Stimulated activated CD4-positive, alpha-beta T cell treated with anti-CD3 and anti-CD28 coated beads, Interleukin-1b, Interleukin-23, amount 100 ng/mL, for 48 hours (primary cell): ENCODE results near the gene COMMD10.
"Not testable (repeated sequence)": the region's sequence is repeated elsewhere in the genome, so short reads cannot be mapped to it uniquely, and the experiment has no call there.

Experiments
- DNase-seq: peaks from one replicate; pipeline ENCODE4 v3.0.0-alpha.2; 2020

COMMD10 gene

GRCh38 chr5:116098998-116099397 is 14.2 kb downstream of the COMMD10 start:
- no peak for DNase-seq

- not testable (repeated sequence) for DNase-seq
Observed at GRCh38 chr5:116104941-116105340, 20.1 kb downstream of the COMMD10 start.

- DNase-seq, result no peak
Observed at GRCh38 chr5:116115163-116115562, 30.3 kb downstream of the COMMD10 start.

- DNase-seq, result no peak
Observed at GRCh38 chr5:116130471-116130870, 45.6 kb downstream of the COMMD10 start.

DNA sequence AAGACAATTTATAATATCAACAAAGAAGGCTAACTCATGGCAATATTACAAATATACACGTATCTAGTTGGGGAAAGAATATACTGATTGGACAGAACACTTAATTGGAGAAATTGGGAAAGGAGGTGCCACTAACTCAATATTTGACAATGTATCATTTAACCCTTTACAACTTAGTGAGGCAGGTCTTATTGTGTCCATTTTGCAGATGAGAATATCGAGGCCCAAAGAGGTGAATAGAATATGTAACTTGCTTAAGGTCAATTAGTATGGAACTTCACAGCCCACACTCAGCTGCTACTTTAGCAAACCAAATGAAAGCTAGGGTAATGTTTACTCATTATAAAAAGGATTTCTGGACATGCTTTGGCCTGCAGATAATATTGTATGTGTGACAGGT is 46.2 kb downstream of the COMMD10 start:
- DNase-seq, result no peak

DNA sequence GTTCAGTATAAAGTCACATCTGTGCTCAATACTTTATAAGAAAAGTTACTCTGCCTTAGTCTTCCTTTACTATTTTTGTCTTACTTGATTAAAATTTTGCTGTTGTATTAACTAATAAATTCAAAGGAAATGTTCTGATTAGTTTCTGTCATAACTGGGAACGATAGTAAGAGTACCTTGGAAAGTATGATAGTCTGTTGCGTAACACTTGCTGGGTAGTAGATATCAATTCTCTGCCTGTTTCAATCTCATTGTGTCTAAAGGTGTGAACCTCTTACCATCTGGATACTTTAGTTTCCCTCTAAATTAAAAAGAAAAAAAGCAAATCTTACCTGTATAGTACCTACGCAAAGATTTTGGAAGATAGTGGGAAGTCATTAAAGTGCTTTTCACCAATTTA is 48.5 kb downstream of the COMMD10 start:
- DNase-seq, result no peak

DNA sequence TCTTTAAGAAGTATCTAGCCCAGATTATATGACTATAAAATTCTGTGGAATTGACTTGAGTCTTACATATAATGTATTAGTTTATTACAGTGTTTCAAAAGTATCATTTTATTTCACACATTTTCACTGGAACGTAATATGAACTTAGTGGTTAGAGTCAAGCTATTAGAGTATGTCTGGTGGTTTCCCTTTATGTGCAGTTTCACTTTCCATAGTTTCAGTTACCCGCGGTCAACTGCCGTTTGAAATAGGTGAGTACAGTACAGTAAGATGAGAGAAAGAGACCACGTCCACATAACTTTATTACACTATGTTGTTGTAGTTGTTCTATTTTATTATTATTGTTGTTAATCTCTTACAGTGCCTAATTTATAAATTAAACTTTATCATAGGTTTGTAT is 50.5 kb downstream of the COMMD10 start:
- peak; percentile 12 for DNase-seq

DNA sequence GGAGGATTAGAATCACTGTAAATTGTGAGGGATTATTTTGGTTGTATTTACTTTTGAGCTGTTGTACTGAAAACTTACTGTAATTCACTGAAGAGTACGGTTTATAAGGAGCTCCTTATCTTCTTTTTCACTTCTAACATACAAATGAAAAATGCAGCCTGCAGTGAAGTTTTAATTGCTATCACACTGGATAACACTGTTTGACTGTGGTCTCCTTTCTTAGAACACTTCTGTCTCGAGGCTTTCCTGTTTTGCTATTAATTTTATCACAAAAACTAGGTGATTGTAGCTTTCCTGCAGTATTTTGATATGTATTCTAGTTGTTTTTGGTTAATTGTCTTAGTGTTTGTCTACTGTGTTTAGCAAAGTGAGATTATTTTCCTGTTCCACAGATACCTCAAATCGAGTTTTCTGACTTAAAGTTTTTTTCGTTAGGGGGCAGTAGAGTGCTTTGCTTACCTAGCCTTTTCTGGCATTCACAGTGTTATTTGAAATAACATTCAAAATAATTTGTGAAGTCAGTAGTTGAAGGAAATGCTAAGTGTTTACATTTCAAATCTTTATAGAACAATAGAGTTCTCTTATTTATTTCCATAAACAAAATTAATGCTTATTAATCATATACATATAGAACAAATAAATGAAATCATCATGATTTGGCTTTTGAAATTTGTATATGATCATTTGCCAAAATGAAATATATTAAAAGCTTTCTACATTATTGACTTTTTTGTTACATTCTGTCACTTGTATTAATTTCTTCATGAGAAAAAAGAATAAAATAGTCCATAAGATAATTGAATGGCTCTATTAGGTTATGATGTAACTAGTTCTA is 52.9 kb downstream of the COMMD10 start:
- DNase-seq, result no peak

DNA sequence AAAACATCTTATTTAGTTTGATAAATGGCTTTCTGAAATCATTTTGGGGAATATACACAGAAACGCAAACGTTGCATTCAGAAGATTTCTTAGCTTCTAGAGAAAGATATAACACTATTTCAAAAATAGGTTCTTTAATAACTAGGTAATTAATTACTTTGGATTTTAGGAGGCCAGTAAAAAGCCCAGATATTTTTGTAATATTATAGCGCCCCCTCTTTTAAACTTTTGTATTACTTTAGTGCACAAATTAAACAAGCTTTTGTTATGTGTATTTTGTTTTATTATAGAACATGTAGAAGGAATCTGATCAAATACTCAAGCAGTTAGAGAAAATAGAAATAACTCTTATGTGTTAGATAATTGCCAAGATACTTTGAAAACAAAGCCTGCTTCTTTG is 57.7 kb downstream of the COMMD10 start:
- no peak for DNase-seq

GRCh38 chr5:116144103-116144502 is 59.3 kb downstream of the COMMD10 start:
- DNase-seq, result no peak

DNA sequence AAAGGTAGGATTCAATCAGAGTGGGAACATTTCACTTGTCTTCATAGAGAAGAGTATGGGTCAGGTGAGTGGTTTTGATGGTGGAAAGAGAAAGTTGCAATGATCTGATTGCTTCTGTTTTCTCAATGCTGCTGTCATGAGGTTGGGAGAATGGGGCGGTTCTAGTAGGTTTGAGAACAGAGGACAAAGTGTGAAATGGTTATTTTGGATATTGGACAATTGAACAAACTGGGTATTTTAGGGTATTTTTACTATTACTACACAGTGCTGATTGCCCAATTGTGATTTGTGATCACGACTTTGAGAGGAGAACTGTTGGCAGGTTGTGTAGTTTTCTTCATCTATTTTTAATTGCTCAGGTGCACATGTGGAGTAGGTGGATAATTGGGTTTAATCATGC is 60.2 kb downstream of the COMMD10 start:
- no peak for DNase-seq

- no peak for DNase-seq
Observed at GRCh38 chr5:116145416-116145815, 60.6 kb downstream of the COMMD10 start.

DNA sequence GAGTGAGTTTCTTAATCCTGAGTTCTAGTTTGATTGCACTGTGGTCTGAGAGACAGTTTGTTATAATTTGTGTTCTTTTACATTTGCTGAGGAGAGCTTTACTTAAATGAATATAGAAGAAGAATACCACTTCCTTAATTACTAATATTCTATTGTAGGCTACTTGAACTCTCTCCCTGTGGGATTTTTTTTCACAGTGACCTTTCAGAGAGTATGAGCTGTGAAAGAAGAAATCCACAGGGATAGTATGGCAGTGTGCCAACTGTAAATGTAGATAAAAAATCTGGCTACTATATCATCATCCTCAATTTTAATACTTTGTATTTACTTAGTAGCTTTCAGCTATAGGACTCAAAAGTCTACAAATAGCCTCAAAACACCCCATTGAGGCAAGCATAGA is 67.3 kb downstream of the COMMD10 start:
- DNase-seq, result no peak

DNA sequence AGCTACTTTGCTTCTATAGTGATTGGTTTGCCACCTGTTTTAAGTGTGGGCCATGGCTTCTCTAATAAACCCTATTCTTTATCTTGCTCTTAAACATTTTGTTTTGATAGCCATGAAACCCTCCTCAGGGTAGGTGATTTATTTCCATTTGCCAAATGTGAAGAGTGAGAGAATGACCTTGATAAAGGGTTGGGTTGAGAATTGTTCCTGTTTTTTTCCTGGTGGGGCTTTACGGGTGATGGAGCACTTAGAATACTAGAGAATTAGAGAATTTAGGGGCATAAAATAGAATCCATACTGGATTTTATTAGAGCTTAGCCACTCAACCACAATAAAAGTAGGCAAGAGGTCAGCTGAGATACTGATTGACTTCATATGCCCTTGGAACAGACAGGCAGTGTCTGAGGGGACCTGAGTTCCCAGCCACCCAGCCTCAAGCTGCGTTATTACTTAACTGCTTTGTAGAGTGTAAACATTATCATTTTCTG is 68.9 kb downstream of the COMMD10 start:
- no peak for DNase-seq

DNA sequence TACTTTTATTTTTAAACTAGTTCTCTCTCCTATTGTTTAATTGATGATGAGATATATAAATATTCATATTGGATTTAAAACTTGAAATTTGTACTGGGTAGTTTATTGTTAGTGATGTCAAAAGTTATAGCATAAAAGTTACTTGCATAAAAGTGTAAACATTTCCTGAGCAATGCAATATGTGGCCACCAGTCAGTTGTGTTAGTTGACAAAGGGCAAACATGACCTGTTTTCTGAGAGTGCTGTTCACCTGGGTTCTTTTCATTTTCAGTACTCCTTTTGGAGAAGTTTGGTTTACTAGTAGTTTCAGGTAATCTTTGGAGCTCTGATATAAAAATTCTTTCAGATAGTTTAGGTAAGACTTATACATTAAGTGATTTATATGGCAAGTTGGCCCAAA is 69.4 kb downstream of the COMMD10 start:
- DNase-seq, result no peak

DNA sequence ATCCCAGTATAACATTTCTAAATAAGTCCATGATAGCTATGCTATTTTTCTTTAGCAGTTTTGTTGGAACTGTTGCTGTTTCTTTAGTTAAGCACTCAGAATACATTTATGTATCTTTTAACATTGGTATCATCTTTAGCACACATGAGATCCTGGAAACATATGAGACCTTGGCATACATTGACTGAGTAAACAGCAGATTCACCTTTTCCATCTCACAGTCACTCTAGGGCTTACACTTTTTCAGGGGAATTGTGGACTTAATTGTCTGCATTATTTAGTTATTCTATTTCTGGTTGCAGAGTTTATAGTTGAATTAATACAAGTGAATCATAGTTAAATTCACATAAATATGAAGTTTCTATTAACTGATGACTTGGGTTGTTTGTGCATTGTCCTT is 70.1 kb downstream of the COMMD10 start:
- DNase-seq, result no peak

GRCh38 chr5:116157902-116158301 is 73.1 kb downstream of the COMMD10 start:
- DNase-seq, result no peak

DNA sequence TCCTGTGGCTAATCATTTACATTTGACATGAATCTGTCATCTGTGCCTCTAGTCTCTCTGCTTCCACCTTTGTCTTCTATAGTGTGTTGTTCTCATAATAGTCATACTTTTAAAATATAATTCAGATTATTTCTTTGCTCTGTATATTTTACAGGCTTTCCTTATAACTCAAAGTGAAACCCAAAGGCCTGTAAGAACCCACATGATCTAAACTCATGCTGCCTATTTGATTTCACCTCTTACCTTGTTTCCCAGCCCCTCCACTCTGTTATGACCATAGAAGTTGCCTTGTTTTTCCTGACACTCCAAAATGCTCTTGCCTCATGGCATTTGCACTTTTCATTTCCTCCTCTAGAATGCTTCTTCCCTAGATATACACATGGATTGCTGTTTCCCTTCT is 74.2 kb downstream of the COMMD10 start:
- no peak for DNase-seq

GRCh38 chr5:116174111-116174510 is 89.3 kb downstream of the COMMD10 start:
- DNase-seq, result no peak

GRCh38 chr5:116176121-116176520 is 91.3 kb downstream of the COMMD10 start:
- DNase-seq, result no peak

- no peak for DNase-seq
Observed at GRCh38 chr5:116178925-116179324, 94.1 kb downstream of the COMMD10 start.

- no peak for DNase-seq
Observed at GRCh38 chr5:116209166-116209565, 124.3 kb downstream of the COMMD10 start.

DNA sequence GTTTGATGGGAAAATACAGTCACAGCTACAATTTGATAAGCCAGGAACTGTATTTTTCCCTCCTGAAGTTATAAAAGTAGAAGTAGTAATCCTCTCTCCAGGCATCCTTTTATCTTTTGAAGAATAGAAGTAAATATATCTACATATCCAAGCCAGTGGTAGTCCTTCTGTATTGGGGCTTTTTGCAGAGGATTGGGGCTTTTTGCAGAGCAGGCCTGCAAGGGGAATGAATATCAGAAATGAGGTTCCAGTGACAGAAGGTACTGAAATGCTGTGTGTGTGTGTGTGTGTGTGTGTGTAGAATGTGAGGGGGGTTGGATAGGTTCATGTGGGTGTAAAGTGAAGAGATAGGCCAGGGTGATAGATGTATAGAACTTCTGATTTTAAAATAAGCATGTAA is 127.4 kb downstream of the COMMD10 start:
- no peak for DNase-seq

DNA sequence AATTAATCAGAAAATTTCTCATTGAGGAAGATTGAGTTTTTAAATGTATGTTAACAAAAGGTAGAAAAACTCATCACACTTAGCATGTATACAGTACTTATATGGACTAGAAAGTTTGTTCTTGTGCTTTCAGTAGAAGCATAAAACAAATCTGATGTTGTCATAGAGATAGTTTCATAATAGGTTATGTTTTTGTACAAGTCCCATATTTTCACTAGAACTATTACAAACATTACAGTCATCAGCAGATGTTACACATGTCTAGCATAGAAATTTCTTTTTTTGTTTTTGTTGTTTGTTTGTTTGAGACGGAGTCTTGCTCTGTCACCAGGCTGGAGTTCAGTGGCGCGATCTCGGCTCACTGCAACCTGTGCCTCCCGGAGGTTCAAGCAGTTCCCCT is 131.4 kb downstream of the COMMD10 start:
- DNase-seq, result no peak
